COLO829 (cell line): ENCODE data around the gene CFAP70.
"Not testable (repeated sequence)": the region's sequence is repeated elsewhere in the genome, so short reads cannot be mapped to it uniquely, and the experiment has no call there.

Source experiments
- DNase-seq: peaks from one replicate; pipeline ENCODE4 v3.0.0; 2012; ENCODE audit warnings: low spot score

CFAP70 gene

GRCh38 chr10:73358331-73359279 lies at the start of gene CFAP70:
TSS of gene CFAP70 (minus strand) at chr10:73358864. CDS start at chr10:73354796, 4,068 bp downstream.
- peak; percentile 94 for DNase-seq

DNA sequence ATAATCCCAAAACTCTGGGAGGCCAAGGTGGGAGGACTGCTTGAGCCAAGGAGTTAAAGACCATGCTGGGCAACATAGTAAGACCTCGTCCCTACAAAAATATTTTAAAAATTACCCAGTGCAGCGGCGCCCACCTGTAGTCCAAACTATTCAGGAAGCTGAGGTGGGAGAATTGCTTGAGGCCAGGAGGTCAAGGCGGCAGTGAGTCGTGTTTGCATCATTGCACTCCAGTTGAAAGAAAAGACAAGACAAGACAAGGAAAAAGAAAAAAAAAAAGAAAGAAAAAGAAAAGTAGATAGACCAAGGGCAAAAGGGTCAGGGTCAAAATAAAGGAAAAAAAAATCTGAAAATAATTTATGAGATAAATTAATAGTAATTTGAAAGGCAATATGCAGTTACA lies 49.4 kb upstream of the CFAP70 start:
- DNase-seq, result no peak

DNA sequence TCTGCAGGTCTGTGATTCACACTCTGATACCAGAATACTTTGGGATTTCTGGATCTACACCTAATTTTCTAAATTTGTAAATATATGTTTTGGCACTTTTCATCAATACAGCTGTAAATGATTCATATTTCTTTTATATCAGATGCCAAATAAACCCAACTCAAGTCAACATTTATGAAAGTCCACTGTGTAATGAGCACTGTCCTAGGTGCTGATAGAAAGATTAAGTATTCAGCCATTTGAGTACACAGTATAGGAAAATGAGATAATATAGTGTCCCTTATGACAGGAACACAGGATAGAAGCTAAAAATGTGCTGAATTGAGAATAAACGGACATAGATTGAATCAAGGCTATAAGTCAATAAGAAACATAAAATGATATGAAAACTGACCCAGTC lies 48.8 kb upstream of the CFAP70 start:
- no peak for DNase-seq

DNA sequence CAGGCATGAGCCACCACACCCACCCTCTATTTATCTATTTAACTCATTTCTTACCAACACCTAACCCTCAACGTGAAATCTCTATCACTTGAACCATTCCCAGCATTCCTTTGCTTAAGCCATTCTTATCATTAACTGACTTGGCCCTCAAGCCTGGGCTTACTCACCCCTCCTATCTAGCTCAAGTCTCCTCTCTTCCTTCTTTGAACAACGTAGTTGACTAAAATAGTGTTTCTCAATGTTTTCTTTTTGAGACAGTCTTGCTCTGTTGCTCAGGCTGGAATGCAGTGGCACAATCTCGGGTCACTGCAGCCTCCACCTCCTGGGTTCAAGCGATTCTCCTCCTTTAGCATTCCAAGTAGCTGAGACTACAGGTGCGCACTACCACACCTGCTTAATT lies 48.2 kb upstream of the CFAP70 start:
- DNase-seq, result no peak

DNA sequence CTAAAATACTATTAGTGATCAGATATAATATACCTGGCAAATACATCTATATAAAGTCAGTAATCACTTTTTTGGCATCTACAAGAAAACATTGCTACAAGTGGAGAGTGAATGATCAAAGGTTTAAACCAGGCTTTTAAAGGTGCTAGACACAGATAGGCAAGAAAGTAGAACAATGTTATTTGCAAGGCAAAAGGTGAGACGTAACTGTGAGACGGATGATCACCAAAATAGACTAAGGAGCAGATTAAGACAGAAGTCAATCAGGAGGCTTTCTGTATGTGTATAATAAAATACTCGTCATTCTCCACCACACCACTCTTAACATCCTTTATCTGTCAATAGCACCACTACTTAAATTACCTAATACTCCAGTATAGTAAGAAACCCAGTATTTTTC lies 46.9 kb upstream of the CFAP70 start:
- DNase-seq, result no peak

DNA sequence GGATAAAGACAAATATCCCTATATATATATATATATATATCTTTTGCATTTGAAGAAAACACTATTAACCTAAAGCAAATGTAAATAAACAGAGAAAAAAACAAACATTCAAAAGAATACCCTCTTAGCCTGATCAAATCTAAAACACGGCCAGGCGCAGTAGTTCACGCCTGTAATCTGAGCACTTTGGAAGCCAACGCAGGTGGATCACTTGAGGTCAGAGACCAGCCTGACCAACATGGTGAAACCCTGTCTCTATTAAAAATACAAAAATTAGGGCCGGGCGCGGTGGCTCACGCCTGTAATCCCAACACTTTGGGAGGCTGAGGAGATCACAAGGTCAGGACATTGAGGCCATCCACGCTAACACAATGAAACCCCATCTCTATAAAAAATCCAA lies 46.0 kb upstream of the CFAP70 start:
- DNase-seq, result no peak

- DNase-seq, result no peak
Observed at GRCh38 chr10:73401636-73402035, 43.0 kb upstream of the CFAP70 start.

- no peak for DNase-seq
Observed at GRCh38 chr10:73399063-73399462, 40.4 kb upstream of the CFAP70 start.

- DNase-seq, result no peak
Observed at GRCh38 chr10:73398024-73398423, 39.4 kb upstream of the CFAP70 start.

DNA sequence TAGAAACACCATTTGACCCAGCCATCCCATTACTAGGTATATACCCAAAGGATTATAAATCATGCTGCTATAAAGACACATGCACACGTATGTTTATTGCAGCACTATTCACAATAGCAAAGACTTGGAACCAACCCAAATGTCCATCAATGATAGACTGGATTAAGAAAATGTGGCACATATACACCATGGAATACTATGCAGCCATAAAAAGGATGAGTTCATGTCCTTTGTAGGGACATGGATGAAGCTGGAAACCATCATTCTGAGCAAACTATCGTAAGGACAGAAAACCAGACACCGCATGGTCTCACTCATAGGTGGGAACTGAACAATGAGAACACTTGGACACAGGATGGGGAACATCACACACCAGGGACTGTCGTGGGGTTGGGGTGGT lies 35.7 kb upstream of the CFAP70 start:
- not testable (repeated sequence) for DNase-seq

GRCh38 chr10:73388228-73388627 lies 29.6 kb upstream of the CFAP70 start:
- DNase-seq, result no peak

DNA sequence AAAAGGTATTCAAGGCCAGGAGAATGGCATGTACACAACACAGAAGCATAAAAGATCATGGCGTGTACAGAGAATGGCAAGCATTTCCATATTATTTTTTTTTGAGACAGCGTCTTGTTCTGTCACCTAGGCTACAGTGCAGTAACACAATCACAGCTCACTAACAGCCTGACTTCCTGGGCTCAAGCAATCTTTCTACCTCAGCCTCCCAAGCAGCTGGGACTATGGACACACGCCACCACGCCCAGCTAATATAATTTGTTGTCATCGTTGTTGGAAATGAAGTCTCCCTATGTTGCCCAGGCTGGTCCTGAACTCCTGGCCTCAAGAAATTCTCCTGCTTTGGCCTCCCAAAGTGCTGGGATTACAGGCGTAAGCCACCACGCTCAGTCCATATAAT lies 27.9 kb upstream of the CFAP70 start:
- DNase-seq, result no peak

- DNase-seq, result no peak
Observed at GRCh38 chr10:73379064-73379748, 20.5 kb upstream of the CFAP70 start.

GRCh38 chr10:73376679-73377078 lies 18.0 kb upstream of the CFAP70 start:
- DNase-seq, result no peak

GRCh38 chr10:73368238-73368637 lies 9.6 kb upstream of the CFAP70 start:
- peak; percentile 30 for DNase-seq

DNA sequence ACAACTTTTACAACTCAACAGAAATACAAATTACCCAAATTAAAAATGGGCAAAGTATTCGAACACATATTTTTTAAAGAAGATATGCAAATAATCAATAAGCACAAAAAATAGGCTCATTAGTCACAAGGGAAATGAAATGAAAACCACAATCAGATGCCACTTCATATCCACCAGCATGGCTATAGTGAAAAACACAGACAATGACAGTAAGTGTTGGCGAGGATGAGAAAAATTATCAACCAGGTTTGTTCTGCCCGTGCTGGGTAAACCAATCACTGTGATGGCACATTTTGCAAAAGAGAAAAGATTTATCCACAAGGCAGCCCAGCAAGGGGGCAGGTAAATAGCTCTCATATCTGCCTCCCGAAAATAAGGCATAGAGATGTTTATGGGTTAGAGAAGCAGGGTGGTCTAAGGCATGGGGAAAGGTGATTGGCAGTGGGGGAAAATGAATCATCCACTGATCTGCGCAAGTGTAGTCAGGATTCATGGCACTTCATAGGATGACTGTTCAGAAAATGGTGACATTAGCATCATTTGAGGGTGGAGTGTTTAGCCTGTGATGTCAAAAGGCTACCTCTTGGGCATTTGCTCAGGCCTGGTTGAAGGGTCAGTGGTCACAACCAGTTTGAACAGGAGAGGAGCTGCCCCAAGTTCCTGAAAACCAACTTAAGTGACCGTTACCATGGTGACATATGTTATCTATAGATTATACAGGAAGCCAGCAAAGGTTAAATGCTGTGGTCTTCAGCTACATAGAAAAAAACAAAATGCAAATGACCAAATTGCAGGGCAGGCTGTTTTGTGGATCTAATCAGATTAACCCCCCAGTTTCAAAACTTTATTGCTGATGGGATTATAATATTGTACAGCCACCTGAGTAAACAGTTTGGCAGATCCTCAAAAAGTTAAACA lies 8.0 kb upstream of the CFAP70 start:
- no peak for DNase-seq

- no peak for DNase-seq
Observed at GRCh38 chr10:73364964-73365363, 6.3 kb upstream of the CFAP70 start.

DNA sequence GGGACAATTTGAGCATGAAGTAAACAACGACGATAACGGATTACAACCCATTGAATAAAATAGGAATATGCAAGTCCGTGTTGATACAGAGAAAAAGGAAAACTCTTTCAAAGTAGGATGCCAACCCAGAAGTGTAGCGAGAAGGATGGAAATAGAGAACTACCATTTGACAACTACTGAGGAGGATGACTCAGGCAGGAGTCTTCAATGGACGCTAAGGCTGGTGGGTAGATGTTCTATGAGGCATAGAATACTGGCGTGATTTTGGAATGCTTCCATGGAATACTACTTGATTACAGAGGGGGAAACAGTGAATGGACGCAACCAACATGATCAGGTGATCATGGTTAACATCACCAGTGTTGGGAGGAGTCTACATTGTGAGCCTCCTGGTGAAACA lies 828 bp upstream of the CFAP70 start:
- DNase-seq, result no peak

GRCh38 chr10:73357821-73358220 lies 843 bp downstream of the CFAP70 start:
- DNase-seq, result no peak

GRCh38 chr10:73357166-73357565 lies 1.5 kb downstream of the CFAP70 start:
- DNase-seq, result no peak

- DNase-seq, result no peak
Observed at GRCh38 chr10:73344269-73344668, 14.4 kb downstream of the CFAP70 start.

DNA sequence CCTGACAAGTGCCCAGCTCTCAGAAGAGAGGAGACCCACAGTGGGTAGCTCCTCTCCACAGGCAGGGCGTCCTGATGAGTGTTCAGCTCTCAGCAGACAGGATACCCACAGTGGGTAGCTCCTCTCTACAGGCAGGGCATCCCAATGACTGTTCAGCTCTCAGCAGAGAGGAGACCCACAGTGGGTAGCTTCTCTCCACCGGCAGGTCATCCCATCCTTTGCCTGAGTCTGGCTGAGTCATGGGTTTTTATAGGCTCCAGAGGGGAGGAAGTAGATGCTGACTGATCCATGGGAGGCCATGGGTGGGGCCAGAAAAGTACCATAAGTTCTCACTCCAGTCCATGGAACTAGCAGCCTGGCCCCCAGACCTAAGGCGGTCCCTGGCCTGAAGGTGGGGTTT lies 18.5 kb downstream of the CFAP70 start:
- DNase-seq, result no peak
